ENCODE data around the gene OAS2.

The OAS2 gene

DNA sequence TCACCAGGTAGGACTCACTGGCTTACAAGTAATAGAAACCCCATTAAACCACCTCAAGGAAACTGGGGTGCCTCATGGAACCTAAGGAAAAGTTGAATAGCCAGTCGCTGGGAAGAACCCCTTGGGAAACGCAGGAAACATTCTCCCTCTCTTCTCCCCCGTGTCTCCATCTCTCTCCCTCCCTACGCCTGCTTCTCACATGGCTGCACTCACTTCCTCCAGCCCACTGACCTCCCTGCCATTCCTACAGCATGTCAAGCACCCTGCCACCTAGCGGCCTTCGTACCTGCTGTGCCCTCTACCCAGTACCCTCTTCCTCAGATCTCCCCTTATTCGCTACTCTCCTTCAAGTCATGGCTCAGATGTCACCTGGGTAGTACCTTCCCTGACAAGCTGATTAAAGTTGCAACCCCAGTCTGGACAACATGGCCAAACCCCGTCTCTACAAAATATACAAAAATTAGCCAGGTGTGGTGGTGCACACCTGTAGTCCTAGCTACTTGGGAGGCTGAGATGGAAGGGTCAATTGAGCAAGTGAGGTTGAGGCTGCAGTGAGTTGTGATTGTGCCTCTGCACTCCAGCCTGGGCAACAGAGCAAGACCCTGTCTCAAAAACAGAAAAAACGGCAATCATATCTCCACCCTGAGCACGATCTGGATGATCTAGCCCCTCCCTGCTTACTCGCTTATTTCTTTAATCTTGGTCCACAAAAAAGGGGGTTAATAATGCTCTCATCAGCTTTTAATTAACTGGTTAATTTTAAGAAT is 71.8 kb downstream of the OAS2 start:
- Histone ChIP-seq H3K27ac (ENCODE audit: low read depth, low read length, severe bottlenecking) (no peak overlapping the region), H3K4me3 (ENCODE audit: extremely low read depth, insufficient read depth, low read length, poor library complexity, severe bottlenecking) (no peak overlapping the region), H3K9me3 (ENCODE audit: control insufficient read depth, low read length) (no peaks in the 10 kb centered on the region), H3K36me3 (ENCODE audit: control insufficient read depth, insufficient read depth, low read length) (no peaks in the 10 kb centered on the region), H3K4me1 (ENCODE audit: control insufficient read depth, insufficient read depth, low read length, poor library complexity, severe bottlenecking) (no peaks in the 10 kb centered on the region)
- 39 to 40% methylated on average over 8 of the region's 11 CpGs for WGBS, 2 experiments (ENCODE audit: insufficient coverage in 2 of 2)

DNA sequence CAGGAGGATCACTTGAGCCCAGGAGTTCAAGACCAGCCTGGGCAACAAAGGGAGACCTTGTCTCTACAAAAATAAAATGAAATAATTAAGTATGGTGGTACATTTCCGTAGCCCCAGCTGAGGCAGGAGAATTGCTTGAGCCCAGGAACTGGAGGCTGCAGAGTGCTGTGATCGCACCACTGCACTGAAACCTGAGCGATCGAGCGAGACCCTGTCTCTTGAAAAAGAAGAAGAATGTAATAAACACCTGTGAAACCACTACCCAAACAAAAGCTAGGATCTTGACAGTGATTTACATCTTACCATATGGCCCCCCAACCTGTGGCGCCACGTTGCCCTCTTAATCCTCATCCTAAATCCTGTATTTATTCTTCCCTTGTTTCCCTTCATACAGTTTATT is 72.5 kb downstream of the OAS2 start:
- 78 to 95% methylated on average over 4 to 7 of the region's 7 CpGs for WGBS, 2 experiments (ENCODE audit: insufficient coverage in 2 of 2)
- no peak overlapping the region for H3K27ac ChIP-seq (ENCODE audit: low read depth, low read length, severe bottlenecking)
- H3K4me1 ChIP-seq (ENCODE audit: control insufficient read depth, insufficient read depth, low read length, poor library complexity, severe bottlenecking), result no peaks in the 10 kb centered on the region
- H3K9me3 ChIP-seq (ENCODE audit: control insufficient read depth, low read length), result no peaks in the 10 kb centered on the region
- no peaks in the 10 kb centered on the region for H3K36me3 ChIP-seq (ENCODE audit: control insufficient read depth, insufficient read depth, low read length)
- H3K4me3 ChIP-seq (ENCODE audit: extremely low read depth, insufficient read depth, low read length, poor library complexity, severe bottlenecking), result no peak overlapping the region

DNA sequence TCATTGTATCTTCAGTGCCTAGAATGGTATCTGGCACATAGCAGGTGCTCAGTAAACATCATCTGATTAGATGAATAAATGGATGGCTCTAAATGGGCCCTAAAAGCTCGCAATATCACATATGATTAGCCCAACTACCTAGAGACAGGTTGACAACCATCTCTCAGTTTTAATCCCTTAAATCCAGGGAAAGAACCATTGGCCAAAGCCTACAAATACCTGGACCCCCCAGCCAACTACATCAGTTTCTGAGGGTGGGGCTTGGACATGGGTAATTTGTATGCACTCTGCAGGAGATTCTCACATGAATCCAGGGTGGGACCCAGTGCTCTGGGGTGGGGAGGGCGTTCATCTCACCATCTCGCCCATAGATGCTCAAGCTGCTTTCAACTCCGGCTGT is 73.4 kb downstream of the OAS2 start:
- WGBS, 2 experiments (ENCODE audit: insufficient coverage in 2 of 2), result 94 to 97% methylated on average over 3 to 4 of the region's 4 CpGs
- Histone ChIP-seq H3K4me1 (ENCODE audit: control insufficient read depth, insufficient read depth, low read length, poor library complexity, severe bottlenecking) (no peaks in the 10 kb centered on the region), H3K9me3 (ENCODE audit: control insufficient read depth, low read length) (no peaks in the 10 kb centered on the region)

DNA sequence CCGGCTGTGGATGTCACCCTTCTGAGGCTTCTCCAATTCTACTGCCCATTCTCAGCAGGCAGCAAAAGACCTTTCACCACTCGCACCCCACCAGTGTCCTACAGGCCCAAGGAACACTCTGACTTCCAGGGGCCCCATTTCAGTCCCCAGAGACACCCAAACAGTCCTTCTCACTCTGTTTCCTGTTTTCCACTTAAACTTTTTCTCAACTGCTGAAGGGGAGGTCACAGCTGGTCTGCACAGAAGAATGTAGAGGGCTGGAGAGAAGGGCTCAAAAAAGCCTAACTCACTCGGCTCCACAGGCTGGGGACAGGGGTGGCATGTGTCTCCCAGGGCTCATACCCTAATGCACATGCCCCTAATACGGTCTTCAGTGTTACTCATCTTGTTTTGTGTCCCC is 74.0 kb downstream of the OAS2 start:
- no peak overlapping the region for H3K27ac ChIP-seq (ENCODE audit: low read depth, low read length, severe bottlenecking)
- H3K9me3 ChIP-seq (ENCODE audit: control insufficient read depth, low read length), result no peaks in the 10 kb centered on the region
- H3K4me3 ChIP-seq (ENCODE audit: extremely low read depth, insufficient read depth, low read length, poor library complexity, severe bottlenecking), result no peak overlapping the region
- 67 to 77% methylated on average over 4 of the region's 4 CpGs for WGBS, 2 experiments (ENCODE audit: insufficient coverage in 2 of 2)
- H3K4me1 ChIP-seq (ENCODE audit: control insufficient read depth, insufficient read depth, low read length, poor library complexity, severe bottlenecking), result no peaks in the 10 kb centered on the region
- H3K36me3 ChIP-seq (ENCODE audit: control insufficient read depth, insufficient read depth, low read length), result no peaks in the 10 kb centered on the region

More for the DNA sequence above, 73.4 kb downstream of the OAS2 start:
- H3K27ac ChIP-seq (ENCODE audit: low read depth, low read length, severe bottlenecking), result no peak overlapping the region
- no peak overlapping the region for H3K4me3 ChIP-seq (ENCODE audit: extremely low read depth, insufficient read depth, low read length, poor library complexity, severe bottlenecking)
- no peaks in the 10 kb centered on the region for H3K36me3 ChIP-seq (ENCODE audit: control insufficient read depth, insufficient read depth, low read length)

DNA sequence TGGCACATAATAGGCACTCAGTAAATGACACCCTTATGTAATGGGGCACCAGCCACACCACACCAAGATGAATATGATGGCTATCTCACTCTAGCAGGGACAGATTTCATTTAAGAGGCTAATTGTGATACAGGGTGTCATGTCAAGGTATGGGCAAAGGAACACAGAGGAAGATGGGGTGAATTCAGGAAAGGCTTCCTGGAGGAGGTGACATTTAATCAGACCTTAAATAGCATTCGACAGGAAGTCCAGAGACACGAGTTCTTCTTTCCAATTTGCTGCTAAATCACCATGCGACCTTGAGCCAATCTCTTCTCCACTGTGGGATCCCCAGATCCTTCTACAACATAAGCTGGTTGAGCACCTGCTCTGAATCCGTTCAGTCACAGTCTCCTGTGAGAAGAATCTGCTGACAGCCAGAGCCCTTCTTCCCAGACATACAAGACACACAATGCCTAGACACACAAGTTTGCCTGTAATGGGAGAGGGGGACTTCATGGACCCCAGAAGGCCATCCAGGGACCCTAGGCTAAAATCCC is 76.7 kb downstream of the OAS2 start:
- Histone ChIP-seq H3K27ac (ENCODE audit: low read depth, low read length, severe bottlenecking) (no peak overlapping the region), H3K4me3 (ENCODE audit: extremely low read depth, insufficient read depth, low read length, poor library complexity, severe bottlenecking) (no peak overlapping the region), H3K9me3 (ENCODE audit: control insufficient read depth, low read length) (no peaks in the 10 kb centered on the region), H3K36me3 (ENCODE audit: control insufficient read depth, insufficient read depth, low read length) (no peaks in the 10 kb centered on the region), H3K4me1 (ENCODE audit: control insufficient read depth, insufficient read depth, low read length, poor library complexity, severe bottlenecking) (no peaks in the 10 kb centered on the region)
- WGBS, 2 experiments (ENCODE audit: insufficient coverage in 2 of 2), result 62 to 90% methylated on average over 2 to 4 of the region's 4 CpGs

DNA sequence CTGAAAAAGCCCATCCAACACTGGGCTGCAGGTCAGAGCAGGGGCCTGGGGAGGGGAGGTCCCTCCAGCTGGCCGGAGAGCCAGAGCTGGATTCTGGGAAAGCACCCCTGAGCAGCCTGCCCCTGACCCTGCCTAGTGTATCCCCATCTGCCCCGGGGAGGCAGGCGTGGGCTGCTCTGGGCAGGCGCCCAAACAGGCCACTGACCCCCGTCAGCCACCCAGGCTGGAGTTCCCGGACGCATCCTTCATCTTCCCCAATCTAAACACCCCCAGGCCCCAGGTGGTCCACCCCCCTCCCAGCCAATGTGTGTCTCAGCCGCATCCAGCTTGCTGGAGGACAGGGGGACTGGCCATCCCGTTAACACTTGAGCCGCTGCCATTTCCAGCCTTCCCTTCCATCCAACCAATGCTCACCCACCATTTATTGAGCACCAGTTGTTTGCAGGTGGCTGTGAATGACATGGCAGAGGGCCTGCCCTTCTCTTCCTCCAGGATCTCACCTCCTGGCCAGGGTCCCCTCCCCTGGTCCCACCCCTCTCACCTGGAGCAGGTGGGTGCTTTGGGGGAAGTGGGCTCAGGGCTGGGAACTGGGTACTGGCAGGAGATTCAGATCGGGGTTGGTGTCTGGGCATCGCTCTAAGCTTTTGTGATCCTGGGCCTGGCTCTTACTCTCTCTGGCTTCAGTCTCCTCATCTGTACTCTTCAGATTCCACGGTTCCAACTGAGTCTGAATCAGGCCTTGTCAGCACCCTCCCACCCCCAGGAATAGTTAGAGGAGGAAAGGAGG is 77.5 kb downstream of the OAS2 start:
- Histone ChIP-seq H3K27ac (ENCODE audit: low read depth, low read length, severe bottlenecking) (no peak overlapping the region), H3K4me1 (ENCODE audit: control insufficient read depth, insufficient read depth, low read length, poor library complexity, severe bottlenecking) (no peaks in the 10 kb centered on the region), H3K9me3 (ENCODE audit: control insufficient read depth, low read length) (no peaks in the 10 kb centered on the region), H3K4me3 (ENCODE audit: extremely low read depth, insufficient read depth, low read length, poor library complexity, severe bottlenecking) (peak overlapping the region; percentile 39), H3K36me3 (ENCODE audit: control insufficient read depth, insufficient read depth, low read length) (no peaks in the 10 kb centered on the region)
- WGBS, 2 experiments (ENCODE audit: insufficient coverage in 2 of 2), result 67 to 84% methylated on average over 4 to 9 of the region's 13 CpGs

DNA sequence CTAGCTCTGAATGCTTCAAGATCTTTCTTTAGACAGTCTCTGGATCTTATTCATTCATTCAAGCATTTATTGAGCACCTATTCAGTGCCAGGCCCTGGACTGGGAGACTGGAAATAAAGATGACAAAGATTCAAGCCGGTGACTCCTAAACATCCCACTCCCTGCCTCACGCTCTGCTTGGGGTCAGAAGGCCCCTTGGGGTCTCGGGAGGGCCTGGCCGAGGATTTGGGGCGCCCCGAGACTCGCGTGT is 78.0 kb downstream of the OAS2 start:
- 26 to 60% methylated on average over 1 to 8 of the region's 8 CpGs for WGBS, 2 experiments (ENCODE audit: insufficient coverage in 2 of 2)
- Histone ChIP-seq H3K4me1 (ENCODE audit: control insufficient read depth, insufficient read depth, low read length, poor library complexity, severe bottlenecking) (no peaks in the 10 kb centered on the region), H3K4me3 (ENCODE audit: extremely low read depth, insufficient read depth, low read length, poor library complexity, severe bottlenecking) (peak overlapping the region; percentile 39), H3K27ac (ENCODE audit: low read depth, low read length, severe bottlenecking) (no peak overlapping the region), H3K36me3 (ENCODE audit: control insufficient read depth, insufficient read depth, low read length) (no peaks in the 10 kb centered on the region), H3K9me3 (ENCODE audit: control insufficient read depth, low read length) (no peaks in the 10 kb centered on the region)

DNA sequence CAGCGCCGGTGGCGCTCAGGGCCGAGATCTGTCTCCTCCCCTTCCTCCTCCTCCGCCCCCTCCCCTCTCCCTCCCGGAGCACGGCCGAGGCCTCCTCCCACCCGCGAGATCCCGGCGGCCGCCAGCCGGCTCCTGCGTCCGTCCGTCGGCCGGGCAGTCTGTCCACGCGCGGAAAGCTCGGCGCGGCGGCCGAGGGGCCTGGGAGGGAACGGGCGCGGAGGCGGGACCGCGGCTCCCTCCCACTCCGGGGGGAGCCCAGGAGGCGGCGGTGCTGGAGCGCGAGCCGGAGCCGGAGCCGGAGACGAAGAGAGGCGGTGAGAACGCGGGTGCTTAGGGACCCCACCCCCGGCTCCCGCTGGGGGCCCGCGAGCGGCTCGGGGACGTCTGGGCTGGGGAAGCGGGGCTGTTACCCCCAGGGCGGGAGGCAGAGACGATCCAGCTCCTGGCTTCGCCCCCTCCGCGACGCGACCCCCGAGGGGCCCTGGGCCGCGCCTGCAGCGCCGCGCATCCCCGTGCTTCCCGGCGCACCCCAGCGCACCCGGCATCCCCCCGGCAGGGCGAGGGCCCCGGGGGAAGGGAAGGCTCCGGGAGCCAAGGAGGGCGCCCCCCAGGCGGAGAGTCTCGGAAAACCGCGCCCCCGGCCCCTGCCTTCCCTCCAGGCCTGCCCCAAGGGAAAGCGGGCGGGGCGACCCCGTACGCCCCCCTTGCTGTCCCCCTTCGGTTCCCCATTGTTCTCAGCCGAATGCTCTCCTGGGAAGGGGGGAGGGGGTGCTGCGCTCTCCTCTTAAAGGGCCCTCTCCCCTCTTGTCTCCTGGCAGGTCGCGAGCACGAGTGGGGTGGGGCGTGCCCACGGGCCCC is 78.5 kb downstream of the OAS2 start, which contains the start of gene DTX1:
Gene DTX1 (plus strand): TSS at position 100 of the 858 bp plus-strand sequence. CDS start 1,463 bp downstream, outside the sequence.
- Histone ChIP-seq H3K4me1 (ENCODE audit: control insufficient read depth, insufficient read depth, low read length, poor library complexity, severe bottlenecking) (no peaks in the 10 kb centered on the region), H3K27ac (ENCODE audit: low read depth, low read length, severe bottlenecking) (no peak within 1 kb of the TSS), H3K36me3 (ENCODE audit: control insufficient read depth, insufficient read depth, low read length) (no peaks in the 10 kb centered on the region), H3K9me3 (ENCODE audit: control insufficient read depth, low read length) (no peaks in the 10 kb centered on the region), H3K4me3 (ENCODE audit: extremely low read depth, insufficient read depth, low read length, poor library complexity, severe bottlenecking) (peak within 1 kb of the TSS; percentile 39)
- 2% methylated on average over 35 to 41 of the region's 94 CpGs for WGBS, 2 experiments (ENCODE audit: insufficient coverage in 2 of 2)

DNA sequence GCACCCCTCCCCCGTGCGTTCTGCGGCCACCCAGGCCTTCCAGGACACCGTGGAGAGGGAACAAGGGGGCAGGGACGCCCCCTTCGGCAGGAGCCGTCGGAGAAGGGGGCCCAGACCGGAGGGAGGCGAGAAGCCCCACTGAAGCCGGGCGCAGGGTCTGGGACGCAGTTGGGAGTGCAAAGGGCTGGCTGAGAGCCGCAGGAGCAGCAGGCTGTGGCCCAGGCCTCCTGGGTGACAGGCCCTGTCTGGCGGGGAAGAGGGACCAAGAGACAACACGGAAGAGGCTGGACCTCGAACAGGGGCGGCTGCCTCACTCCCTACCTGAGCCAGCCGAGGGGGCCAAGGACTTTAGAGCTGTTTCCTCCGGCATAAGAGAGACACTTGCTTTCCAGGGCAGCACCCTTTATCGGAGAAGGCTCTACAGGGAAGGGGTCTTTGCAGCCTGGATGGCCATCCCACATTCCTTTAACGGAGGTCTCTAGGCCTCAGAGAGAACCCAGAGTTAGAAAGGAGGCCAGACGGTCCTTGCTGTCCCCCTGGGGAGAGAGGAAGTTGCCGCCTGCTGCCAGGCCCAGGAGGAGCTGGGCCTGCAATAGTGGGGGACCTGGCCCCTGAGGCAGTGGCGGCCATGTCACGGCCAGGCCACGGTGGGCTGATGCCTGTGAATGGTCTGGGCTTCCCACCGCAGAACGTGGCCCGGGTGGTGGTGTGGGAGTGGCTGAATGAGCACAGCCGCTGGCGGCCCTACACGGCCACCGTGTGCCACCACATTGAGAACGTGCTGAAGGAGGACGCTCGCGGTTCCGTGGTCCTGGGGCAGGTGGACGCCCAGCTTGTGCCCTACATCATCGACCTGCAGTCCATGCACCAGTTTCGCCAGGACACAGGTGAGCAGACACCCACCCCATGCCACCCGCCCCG is 79.5 kb downstream of the OAS2 start:
- Histone ChIP-seq H3K27ac (ENCODE audit: low read depth, low read length, severe bottlenecking) (no peak overlapping the region), H3K9me3 (ENCODE audit: control insufficient read depth, low read length) (no peaks in the 10 kb centered on the region), H3K4me3 (ENCODE audit: extremely low read depth, insufficient read depth, low read length, poor library complexity, severe bottlenecking) (peak overlapping the region; percentile 39), H3K4me1 (ENCODE audit: control insufficient read depth, insufficient read depth, low read length, poor library complexity, severe bottlenecking) (no peaks in the 10 kb centered on the region), H3K36me3 (ENCODE audit: control insufficient read depth, insufficient read depth, low read length) (no peaks in the 10 kb centered on the region)
- 70 to 71% methylated on average over 40 to 43 of the region's 44 CpGs for WGBS, 2 experiments (ENCODE audit: insufficient coverage in 2 of 2)

DNA sequence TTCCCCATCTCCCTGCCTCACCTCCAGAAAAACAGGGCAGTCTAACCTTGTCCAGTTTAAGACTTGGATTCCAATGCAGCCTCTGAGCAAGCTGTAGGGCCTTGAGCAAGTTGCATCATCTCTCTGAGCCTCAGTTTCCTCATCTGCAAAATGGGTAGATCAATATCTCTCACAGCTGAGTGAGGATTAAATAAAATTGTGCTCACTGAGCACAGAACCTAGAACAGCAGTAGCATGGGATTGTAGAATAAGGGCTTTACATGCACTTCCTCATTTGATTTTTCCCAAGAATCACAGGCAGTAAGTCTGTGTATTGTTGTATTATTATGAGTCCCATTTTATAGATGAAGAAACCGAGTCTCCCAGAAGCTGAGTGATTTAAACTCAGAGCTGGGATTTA is 80.2 kb downstream of the OAS2 start:
- Histone ChIP-seq H3K36me3 (ENCODE audit: control insufficient read depth, insufficient read depth, low read length) (no peaks in the 10 kb centered on the region), H3K9me3 (ENCODE audit: control insufficient read depth, low read length) (no peaks in the 10 kb centered on the region), H3K4me3 (ENCODE audit: extremely low read depth, insufficient read depth, low read length, poor library complexity, severe bottlenecking) (no peak overlapping the region), H3K4me1 (ENCODE audit: control insufficient read depth, insufficient read depth, low read length, poor library complexity, severe bottlenecking) (no peaks in the 10 kb centered on the region), H3K27ac (ENCODE audit: low read depth, low read length, severe bottlenecking) (no peak overlapping the region)
- WGBS, 2 experiments (ENCODE audit: insufficient coverage in 2 of 2), result 100% methylated on average over 1 of the region's 1 CpG; no CpG with 5 or more reads in 1 of the 2 experiments
